ENCODE data around the gene PPY.
A peak's percentile ranks its signal among the peaks of the same experiment; 100 is the strongest.

PPY gene

DNA sequence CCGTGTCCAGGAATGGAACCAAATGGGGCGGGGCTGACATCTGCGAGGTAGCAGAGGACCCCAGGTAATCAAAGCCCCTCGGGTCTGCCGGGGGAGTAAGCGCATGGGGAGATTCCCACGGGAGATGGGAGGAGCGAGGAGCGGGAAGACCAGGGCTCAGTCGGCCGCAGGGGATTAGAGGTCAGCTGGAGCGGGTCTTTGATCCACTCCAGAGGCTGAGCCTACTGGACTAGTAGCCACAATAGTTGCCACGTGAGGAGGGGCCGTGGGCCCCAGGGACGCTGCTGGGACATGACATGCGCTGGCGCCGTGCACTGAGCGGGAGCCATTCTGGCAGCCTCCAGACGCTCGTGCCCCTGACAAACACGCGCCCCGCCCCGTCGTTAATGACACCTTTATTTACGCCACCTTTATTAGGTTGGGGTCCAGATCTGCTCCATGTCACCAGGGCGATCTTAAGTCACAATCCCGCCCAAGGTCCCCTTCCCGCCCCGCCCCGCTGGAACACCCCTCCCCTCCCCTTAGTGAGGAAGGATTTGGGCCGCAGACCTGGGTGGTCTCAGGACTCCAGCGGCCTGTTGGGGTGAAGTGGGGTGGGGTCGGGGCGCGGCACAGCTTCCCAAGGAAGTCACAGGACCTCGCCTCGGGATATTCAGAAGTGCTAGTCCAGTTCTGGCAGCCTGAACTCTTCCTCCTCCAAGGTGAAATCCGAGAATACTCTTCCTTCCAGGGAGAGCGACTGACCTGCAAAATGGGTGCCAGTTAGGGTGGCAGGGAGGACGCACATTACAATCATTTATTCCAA is 15.0 kb downstream of the PPY start:
- H3K4me3 ChIP-seq (ENCODE audit: low read length, poor library complexity, severe bottlenecking) = peak overlapping the region; percentile 24

DNA sequence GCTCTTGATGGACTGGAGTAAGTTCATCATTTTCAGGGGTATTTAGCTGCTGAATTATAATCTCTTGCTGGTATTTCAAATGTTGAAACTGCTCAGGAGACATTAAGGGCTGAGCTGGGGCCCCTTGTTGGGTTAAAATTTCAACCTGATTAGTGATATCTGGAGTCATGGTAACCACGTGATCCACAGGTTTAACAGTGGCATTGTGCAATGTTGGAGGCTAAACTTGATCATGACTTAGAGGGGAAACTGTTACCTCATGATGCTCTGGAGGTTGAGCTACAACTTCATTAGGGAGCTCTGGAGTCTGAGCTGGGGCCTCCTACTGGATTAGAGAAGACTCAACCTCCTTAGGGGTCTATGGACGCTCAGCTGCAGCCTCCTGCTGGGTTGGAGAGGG is 17.7 kb downstream of the PPY start:
- Histone ChIP-seq H3K9me2 (replicated peaks; ENCODE audit: low read depth, low read length) (no peaks in the 10 kb centered on the region), H3K27me3 (ENCODE audit: insufficient read depth, low read length, poor library complexity, severe bottlenecking) (no peaks in the 10 kb centered on the region), H3K9ac (ENCODE audit: low read depth, low read length, poor library complexity, severe bottlenecking) (no peak overlapping the region), H3K9me3 (ENCODE audit: insufficient read depth, low read depth, low read length) (no peaks in the 10 kb centered on the region), H3K79me2 (ENCODE audit: insufficient read depth, low read length) (no peaks in the 10 kb centered on the region), H3K4me1 (ENCODE audit: insufficient read depth, low read length, poor library complexity, severe bottlenecking) (peaks cover 15% of the 10 kb centered on the region), H3K4me2 (ENCODE audit: low read depth, low read length, poor library complexity, severe bottlenecking) (no peak overlapping the region), H4K20me1 (ENCODE audit: insufficient read depth, low read length, poor library complexity, severe bottlenecking) (no peaks in the 10 kb centered on the region), H3K4me3 (ENCODE audit: low read length, poor library complexity, severe bottlenecking) (no peak overlapping the region), H3K36me3 (ENCODE audit: insufficient read depth, low read length) (no peaks in the 10 kb centered on the region), H3F3A (ENCODE audit: low read depth) (no peaks in the 10 kb centered on the region), H2AFZ (ENCODE audit: low read length) (no peak overlapping the region)
- TF ChIP-seq EZH2phosphoT487 (IDR thresholded peaks at IDR 0.05; ENCODE audit: borderline replicate concordance) = no peak
- TF ChIP-seq, protein P1, sequence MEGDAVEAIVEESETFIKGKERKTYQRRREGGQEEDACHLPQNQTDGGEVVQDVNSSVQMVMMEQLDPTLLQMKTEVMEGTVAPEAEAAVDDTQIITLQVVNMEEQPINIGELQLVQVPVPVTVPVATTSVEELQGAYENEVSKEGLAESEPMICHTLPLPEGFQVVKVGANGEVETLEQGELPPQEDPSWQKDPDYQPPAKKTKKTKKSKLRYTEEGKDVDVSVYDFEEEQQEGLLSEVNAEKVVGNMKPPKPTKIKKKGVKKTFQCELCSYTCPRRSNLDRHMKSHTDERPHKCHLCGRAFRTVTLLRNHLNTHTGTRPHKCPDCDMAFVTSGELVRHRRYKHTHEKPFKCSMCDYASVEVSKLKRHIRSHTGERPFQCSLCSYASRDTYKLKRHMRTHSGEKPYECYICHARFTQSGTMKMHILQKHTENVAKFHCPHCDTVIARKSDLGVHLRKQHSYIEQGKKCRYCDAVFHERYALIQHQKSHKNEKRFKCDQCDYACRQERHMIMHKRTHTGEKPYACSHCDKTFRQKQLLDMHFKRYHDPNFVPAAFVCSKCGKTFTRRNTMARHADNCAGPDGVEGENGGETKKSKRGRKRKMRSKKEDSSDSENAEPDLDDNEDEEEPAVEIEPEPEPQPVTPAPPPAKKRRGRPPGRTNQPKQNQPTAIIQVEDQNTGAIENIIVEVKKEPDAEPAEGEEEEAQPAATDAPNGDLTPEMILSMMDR (conservative IDR thresholded peaks at IDR 0.05; ENCODE audit: low read length) = no peak

More for the DNA sequence above, 15.0 kb downstream of the PPY start:
- Histone ChIP-seq H3K9me2 (replicated peaks; ENCODE audit: low read depth, low read length) (no peaks in the 10 kb centered on the region), H3K36me3 (ENCODE audit: insufficient read depth, low read length) (no peaks in the 10 kb centered on the region), H3K4me1 (ENCODE audit: insufficient read depth, low read length, poor library complexity, severe bottlenecking) (peaks cover 15% of the 10 kb centered on the region), H4K20me1 (ENCODE audit: insufficient read depth, low read length, poor library complexity, severe bottlenecking) (no peaks in the 10 kb centered on the region), H3K9me3 (ENCODE audit: insufficient read depth, low read depth, low read length) (no peaks in the 10 kb centered on the region), H3K79me2 (ENCODE audit: insufficient read depth, low read length) (no peaks in the 10 kb centered on the region), H3F3A (ENCODE audit: low read depth) (no peaks in the 10 kb centered on the region), H3K4me2 (ENCODE audit: low read depth, low read length, poor library complexity, severe bottlenecking) (peak overlapping the region; percentile 61), H2AFZ (ENCODE audit: low read length) (no peak overlapping the region), H3K27me3 (ENCODE audit: insufficient read depth, low read length, poor library complexity, severe bottlenecking) (no peaks in the 10 kb centered on the region), H3K9ac (ENCODE audit: low read depth, low read length, poor library complexity, severe bottlenecking) (peak overlapping the region; percentile 26)
- no peak for TF ChIP-seq EZH2phosphoT487 (IDR thresholded peaks at IDR 0.05; ENCODE audit: borderline replicate concordance)
- TF ChIP-seq, protein P1 (conservative IDR thresholded peaks at IDR 0.05; ENCODE audit: low read length) = no peak

- Histone ChIP-seq H3K36me3 (ENCODE audit: insufficient read depth, low read length) (no peaks in the 10 kb centered on the region), H3K4me2 (ENCODE audit: low read depth, low read length, poor library complexity, severe bottlenecking) (no peak overlapping the region), H3K79me2 (ENCODE audit: insufficient read depth, low read length) (peaks cover 8% of the 10 kb centered on the region; the same call in 1 of the 2 replicates), H3K4me1 (ENCODE audit: insufficient read depth, low read length, poor library complexity, severe bottlenecking) (peaks cover 15% of the 10 kb centered on the region), H3K9me3 (ENCODE audit: insufficient read depth, low read depth, low read length) (no peaks in the 10 kb centered on the region), H3K9me2 (replicated peaks; ENCODE audit: low read depth, low read length) (no peaks in the 10 kb centered on the region), H4K20me1 (ENCODE audit: insufficient read depth, low read length, poor library complexity, severe bottlenecking) (no peaks in the 10 kb centered on the region), H3K9ac (ENCODE audit: low read depth, low read length, poor library complexity, severe bottlenecking) (no peak overlapping the region), H3K27me3 (ENCODE audit: insufficient read depth, low read length, poor library complexity, severe bottlenecking) (no peaks in the 10 kb centered on the region), H2AFZ (ENCODE audit: low read length) (no peak overlapping the region), H3F3A (ENCODE audit: low read depth) (no peaks in the 10 kb centered on the region), H3K4me3 (ENCODE audit: low read length, poor library complexity, severe bottlenecking) (no peak overlapping the region)
- no peak for TF ChIP-seq EZH2phosphoT487 (IDR thresholded peaks at IDR 0.05; ENCODE audit: borderline replicate concordance)
- TF ChIP-seq, protein P1 (conservative IDR thresholded peaks at IDR 0.05; ENCODE audit: low read length) = no peak
Measured at GRCh38 chr17:43920500-43921095, 21.7 kb downstream of the PPY start.
